ENCODE measurements around the gene PGGT1B.

The PGGT1B gene

GRCh38 chr5:115262321-115263077 lies at the start of gene PGGT1B:
TSS of gene PGGT1B (minus strand) at chr5:115262877. CDS start at chr5:115262851, 26 bp downstream.
- DNase-seq: peak; percentile 63 to 82

GRCh38 chr5:115309751-115310370 lies 47.2 kb upstream of the PGGT1B start:
- DNase-seq: peak in 1 of 2 donors; percentile 44

GRCh38 chr5:115308815-115309214 lies 46.1 kb upstream of the PGGT1B start:
- no peak for DNase-seq

- DNase-seq: no peak
These were observed 43.4 kb upstream of the PGGT1B start for GRCh38 chr5:115306011-115306536.

GRCh38 chr5:115304496-115304895 lies 41.8 kb upstream of the PGGT1B start:
- no peak for DNase-seq

- DNase-seq: no peak
These were observed 36.1 kb upstream of the PGGT1B start for GRCh38 chr5:115298811-115299210.

GRCh38 chr5:115297031-115297430 lies 34.4 kb upstream of the PGGT1B start:
- DNase-seq: no peak

- DNase-seq: peak; percentile 59 to 82
These were observed 33.7 kb upstream of the PGGT1B start, which contains the start of gene CCDC112 for GRCh38 chr5:115296124-115297022. TSS of gene CCDC112 (minus strand) at chr5:115296654. CDS start at chr5:115296543, 111 bp downstream.

GRCh38 chr5:115295777-115296123 lies 33.1 kb upstream of the PGGT1B start:
- DNase-seq: no peak

- DNase-seq: no peak
These were observed 28.7 kb upstream of the PGGT1B start for GRCh38 chr5:115291397-115291796.

GRCh38 chr5:115289104-115289503 lies 26.4 kb upstream of the PGGT1B start:
- DNase-seq: no peak

GRCh38 chr5:115284021-115284420 lies 21.3 kb upstream of the PGGT1B start:
- DNase-seq: peak in 1 of 2 donors; percentile 33

- no peak for DNase-seq
These were observed 19.5 kb upstream of the PGGT1B start for GRCh38 chr5:115282131-115282530.

- DNase-seq: no peak
These were observed 11.9 kb upstream of the PGGT1B start for GRCh38 chr5:115274584-115274983.

GRCh38 chr5:115272297-115272958 lies 9.8 kb upstream of the PGGT1B start:
- DNase-seq: no peak

- DNase-seq: no peak
These were observed 8.8 kb upstream of the PGGT1B start for GRCh38 chr5:115271295-115272050.

- DNase-seq: no peak
These were observed 4.9 kb upstream of the PGGT1B start for GRCh38 chr5:115267617-115268016.

- no peak for DNase-seq
These were observed 2.5 kb upstream of the PGGT1B start for GRCh38 chr5:115265220-115265619.

GRCh38 chr5:115264786-115265185 lies 2.1 kb upstream of the PGGT1B start:
- DNase-seq: no peak

- no peak for DNase-seq
These were observed 352 bp upstream of the PGGT1B start for GRCh38 chr5:115263078-115263380.

- no peak for DNase-seq
These were observed 711 bp downstream of the PGGT1B start for GRCh38 chr5:115262011-115262320.

GRCh38 chr5:115260248-115260647 lies 2.4 kb downstream of the PGGT1B start:
- DNase-seq: no peak
